Measurements from ENCODE around the gene DCUN1D1. TPM values are rescaled to one million over a fixed set of nuclear protein-coding genes. Genes with fewer than 3 reads are reported as not detected.

The DCUN1D1 gene
- total and polyA plus RNA-seq, 2 experiments from 2014 or later = 29.5 to 53.5 TPM

GRCh38 chr3:182889948-182890629, 90.2 kb downstream of the DCUN1D1 start (continued):
- TF ChIP-seq ZNF462 (CRISPR knock-in tag; IDR thresholded peaks at IDR 0.05) = no peak
- no peak for TF ChIP-seq JUNB (IDR thresholded peaks at IDR 0.05; ENCODE audit: unreplicated experiment)
- TF ChIP-seq EZH2phosphoT487 (IDR thresholded peaks at IDR 0.05; ENCODE audit: unreplicated experiment) = no peak
- TF ChIP-seq, protein P1, sequence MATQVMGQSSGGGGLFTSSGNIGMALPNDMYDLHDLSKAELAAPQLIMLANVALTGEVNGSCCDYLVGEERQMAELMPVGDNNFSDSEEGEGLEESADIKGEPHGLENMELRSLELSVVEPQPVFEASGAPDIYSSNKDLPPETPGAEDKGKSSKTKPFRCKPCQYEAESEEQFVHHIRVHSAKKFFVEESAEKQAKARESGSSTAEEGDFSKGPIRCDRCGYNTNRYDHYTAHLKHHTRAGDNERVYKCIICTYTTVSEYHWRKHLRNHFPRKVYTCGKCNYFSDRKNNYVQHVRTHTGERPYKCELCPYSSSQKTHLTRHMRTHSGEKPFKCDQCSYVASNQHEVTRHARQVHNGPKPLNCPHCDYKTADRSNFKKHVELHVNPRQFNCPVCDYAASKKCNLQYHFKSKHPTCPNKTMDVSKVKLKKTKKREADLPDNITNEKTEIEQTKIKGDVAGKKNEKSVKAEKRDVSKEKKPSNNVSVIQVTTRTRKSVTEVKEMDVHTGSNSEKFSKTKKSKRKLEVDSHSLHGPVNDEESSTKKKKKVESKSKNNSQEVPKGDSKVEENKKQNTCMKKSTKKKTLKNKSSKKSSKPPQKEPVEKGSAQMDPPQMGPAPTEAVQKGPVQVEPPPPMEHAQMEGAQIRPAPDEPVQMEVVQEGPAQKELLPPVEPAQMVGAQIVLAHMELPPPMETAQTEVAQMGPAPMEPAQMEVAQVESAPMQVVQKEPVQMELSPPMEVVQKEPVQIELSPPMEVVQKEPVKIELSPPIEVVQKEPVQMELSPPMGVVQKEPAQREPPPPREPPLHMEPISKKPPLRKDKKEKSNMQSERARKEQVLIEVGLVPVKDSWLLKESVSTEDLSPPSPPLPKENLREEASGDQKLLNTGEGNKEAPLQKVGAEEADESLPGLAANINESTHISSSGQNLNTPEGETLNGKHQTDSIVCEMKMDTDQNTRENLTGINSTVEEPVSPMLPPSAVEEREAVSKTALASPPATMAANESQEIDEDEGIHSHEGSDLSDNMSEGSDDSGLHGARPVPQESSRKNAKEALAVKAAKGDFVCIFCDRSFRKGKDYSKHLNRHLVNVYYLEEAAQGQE (IDR thresholded peaks at IDR 0.05; ENCODE audit: unreplicated experiment) = no peak

Other genes with a start within 250 kb of the DCUN1D1 start
- 24.7 and 30.6 TPM in 2 replicates for gene ATP11B, start 187.0 kb downstream of the DCUN1D1 start, total RNA-seq (2014; rRNA removed; shearing (Covaris generic))
- gene ATP11B, start 187.0 kb downstream of the DCUN1D1 start, polyA plus RNA-seq (2016; fragmentation: Nextera tagmentation; extraction: Ambion mirVana) = 5.8 and 6.0 TPM in 2 replicates
- gene MCCC1, start 119.0 kb upstream of the DCUN1D1 start, total RNA-seq (2014; rRNA removed; shearing (Covaris generic)) = 20.2 and 24.4 TPM in 2 replicates
- gene MCCC1, start 119.0 kb upstream of the DCUN1D1 start, polyA plus RNA-seq (2016; fragmentation: Nextera tagmentation; extraction: Ambion mirVana) = 16.5 and 24.2 TPM in 2 replicates
- 0.16 and 0.28 TPM in 2 replicates for gene LAMP3, start 182.2 kb upstream of the DCUN1D1 start, total RNA-seq (2014; rRNA removed; shearing (Covaris generic))
- 0.10 and 0.43 TPM in 2 replicates for gene LAMP3, start 182.2 kb upstream of the DCUN1D1 start, polyA plus RNA-seq (2016; fragmentation: Nextera tagmentation; extraction: Ambion mirVana)